GM23338 (cell line): Measurements from ENCODE around the gene HDAC9.

Source experiments
- EZH2 ChIP-seq: fragments of 200-600 bp; sonication (generic); IDR thresholded peaks from one replicate; pipeline ENCODE4 v1.8.0; 2017; ENCODE audit warnings: antibody characterized with exemption, mild to moderate bottlenecking, low read depth; ENCODE audit not compliant: unreplicated experiment
- TF ChIP-seq, protein P1 (sequence below), 2 experiments: fragments of 200-600 bp in 1 of 2; sonication (generic) in 1 of 2; conservative IDR thresholded peaks; 2 replicates each; pipeline versions ENCODE4 v1.5.1 to v1.6.1; 2016 to 2017; ENCODE audit warnings: antibody characterized with exemption in 2 of 2, low read depth in 2 of 2, mild to moderate bottlenecking in 2 of 2, moderate library complexity in 1 of 2

DNA sequence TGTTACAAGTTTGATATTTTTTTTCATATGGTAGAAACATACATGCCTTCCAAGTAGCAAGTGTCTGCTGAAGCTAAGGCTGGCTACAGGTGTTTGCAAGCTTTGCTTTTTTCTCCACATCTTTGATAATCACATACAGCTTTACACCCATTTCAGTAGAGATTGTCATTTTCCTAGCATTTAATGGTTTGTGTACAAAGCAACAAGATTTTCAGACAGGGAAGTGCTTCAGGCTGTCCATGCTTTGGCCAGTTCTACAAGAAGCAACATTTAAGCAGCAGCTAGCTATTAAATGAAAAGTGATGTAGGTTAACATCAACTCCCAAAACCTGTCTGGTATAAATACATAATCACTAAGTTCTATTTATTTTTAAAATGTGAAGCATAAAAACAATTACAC is 2.3 kb downstream of the HDAC9 start:
- TF ChIP-seq EZH2, result no peak
- TF ChIP-seq, protein P1, sequence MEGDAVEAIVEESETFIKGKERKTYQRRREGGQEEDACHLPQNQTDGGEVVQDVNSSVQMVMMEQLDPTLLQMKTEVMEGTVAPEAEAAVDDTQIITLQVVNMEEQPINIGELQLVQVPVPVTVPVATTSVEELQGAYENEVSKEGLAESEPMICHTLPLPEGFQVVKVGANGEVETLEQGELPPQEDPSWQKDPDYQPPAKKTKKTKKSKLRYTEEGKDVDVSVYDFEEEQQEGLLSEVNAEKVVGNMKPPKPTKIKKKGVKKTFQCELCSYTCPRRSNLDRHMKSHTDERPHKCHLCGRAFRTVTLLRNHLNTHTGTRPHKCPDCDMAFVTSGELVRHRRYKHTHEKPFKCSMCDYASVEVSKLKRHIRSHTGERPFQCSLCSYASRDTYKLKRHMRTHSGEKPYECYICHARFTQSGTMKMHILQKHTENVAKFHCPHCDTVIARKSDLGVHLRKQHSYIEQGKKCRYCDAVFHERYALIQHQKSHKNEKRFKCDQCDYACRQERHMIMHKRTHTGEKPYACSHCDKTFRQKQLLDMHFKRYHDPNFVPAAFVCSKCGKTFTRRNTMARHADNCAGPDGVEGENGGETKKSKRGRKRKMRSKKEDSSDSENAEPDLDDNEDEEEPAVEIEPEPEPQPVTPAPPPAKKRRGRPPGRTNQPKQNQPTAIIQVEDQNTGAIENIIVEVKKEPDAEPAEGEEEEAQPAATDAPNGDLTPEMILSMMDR (conservative IDR thresholded peaks at IDR 0.05; ENCODE audit: low read depth in 2 of 2), result no peak
